ENCODE data around the gene CLDN5. TPM values are rescaled to one million over a fixed set of nuclear protein-coding genes. Genes with fewer than 3 reads are reported as not detected.

The CLDN5 gene
- polyA plus RNA-seq, 3 donors = 33.8 to 49.0 (median 37.5) TPM

DNA sequence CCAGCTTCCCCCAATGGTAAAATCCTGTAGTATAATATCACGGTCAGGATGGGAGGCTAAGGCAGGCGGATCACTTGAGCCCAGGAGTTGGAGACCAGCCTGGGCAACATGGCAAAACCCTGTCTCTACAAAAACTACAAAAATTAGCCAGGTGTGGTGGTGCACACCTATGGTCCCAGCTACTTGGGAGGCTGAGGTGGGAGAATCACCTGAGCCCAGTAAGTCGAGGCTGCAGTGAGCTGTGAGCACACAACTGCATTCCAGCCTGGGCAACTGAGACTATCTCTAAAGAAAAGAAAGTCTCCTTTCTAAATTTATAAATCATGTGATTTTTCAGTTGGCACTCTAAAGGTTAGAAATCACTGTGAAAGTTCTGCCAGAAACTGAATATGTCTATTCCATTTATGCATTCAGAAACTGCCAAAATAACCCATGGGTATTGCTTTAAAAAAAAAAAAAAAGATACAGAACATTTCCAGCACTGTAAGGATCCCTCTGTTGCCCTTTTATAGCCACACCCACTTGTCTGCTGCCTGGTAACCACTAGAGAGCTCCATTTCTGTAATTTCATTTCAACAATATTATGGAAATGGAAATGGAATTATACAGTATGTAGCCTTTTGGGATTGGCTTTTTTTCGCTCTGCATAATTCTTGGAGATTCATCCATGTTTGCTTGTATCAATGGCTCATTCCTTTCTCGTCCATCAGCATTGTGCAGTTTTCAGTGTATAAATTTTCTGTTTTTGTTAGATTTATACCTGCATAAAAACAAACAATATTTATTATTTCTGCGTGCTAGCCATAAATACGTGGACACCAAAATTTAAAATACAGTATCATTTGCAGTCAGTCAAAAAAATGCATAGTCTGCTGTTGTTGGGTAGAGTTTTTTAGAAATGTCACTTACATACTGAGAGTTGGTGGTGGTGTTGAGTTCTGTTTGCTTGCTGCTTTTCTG lies 35.0 kb downstream of the CLDN5 start:
- no peak for DNase-seq

GRCh38 chr22:19488285-19488684 lies 35.9 kb downstream of the CLDN5 start:
- no peak for DNase-seq

DNA sequence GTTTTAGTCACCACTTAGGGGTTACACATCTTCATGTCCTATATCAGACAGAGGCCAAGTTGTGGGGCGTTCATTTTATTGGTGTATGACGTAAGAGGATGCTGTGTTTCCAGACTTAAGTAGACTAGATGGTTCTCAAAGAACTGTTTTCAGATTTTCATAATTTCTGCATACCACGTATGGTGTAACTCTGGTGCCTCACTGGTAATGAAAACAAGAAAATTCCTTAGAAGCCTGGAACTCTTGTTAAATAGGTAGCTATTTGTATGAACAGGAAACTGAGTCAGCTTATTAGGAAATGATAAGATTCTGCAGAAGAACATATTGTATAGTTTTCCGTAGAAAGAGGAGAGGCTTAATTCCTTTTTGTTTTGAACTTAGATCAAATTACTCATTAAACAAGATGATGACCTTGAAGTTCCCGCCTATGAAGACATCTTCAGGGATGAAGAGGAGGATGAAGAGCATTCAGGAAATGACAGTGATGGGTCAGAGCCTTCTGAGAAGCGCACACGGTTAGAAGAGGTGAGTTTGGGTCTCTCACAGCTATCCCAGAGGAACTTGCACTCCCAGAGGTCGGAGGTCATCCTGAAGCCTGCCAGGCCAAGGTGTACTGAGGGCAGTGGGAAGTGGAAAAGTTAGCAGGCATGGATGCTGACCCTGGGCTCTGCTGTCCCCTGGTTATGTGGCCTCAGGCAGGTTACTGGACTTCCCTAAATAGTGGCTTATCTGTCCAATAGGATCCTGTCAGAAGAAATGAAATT lies 40.5 kb downstream of the CLDN5 start:
- no peak for DNase-seq

GRCh38 chr22:19482297-19482696 lies 41.9 kb downstream of the CLDN5 start:
- DNase-seq = no peak

DNA sequence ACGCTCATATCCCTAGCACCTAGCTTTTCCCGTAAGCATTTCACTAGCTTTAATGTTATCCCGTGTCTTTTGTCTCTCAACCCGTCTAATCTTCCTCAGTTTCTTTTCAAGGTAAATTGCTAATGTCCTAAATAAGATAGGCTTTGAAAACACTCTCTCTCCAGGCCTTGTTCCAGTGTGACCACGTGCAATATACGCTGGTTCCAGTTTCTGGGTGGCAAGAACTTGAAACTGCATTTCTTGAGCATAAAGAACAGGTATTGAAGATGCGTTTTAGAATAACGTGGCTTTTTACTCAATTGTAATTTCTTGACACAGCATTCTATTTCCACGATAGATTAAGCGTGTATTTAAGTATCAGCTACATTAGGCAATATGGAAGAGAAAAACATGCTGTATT lies 43.4 kb downstream of the CLDN5 start:
- DNase-seq = no peak

DNA sequence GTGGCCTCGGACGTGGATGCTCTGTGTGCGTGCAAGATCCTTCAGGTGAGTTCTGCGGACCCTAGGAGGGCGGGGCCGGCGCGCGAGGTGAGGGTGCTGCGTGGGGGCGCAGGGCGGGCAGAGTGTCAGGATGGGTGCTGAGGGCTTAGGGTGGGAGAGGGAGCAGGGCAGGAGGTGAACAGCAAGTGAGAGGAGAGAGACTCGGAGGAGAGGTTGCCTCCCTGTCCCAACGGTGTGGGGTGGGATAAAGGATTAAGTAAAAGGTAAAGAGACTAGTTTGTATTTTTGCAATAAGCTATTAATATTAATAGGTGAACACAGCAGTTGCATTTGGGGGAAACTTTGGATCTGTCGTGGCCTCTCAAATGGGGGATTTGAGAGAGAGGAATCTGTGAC lies 44.0 kb downstream of the CLDN5 start:
- no peak for DNase-seq

DNA sequence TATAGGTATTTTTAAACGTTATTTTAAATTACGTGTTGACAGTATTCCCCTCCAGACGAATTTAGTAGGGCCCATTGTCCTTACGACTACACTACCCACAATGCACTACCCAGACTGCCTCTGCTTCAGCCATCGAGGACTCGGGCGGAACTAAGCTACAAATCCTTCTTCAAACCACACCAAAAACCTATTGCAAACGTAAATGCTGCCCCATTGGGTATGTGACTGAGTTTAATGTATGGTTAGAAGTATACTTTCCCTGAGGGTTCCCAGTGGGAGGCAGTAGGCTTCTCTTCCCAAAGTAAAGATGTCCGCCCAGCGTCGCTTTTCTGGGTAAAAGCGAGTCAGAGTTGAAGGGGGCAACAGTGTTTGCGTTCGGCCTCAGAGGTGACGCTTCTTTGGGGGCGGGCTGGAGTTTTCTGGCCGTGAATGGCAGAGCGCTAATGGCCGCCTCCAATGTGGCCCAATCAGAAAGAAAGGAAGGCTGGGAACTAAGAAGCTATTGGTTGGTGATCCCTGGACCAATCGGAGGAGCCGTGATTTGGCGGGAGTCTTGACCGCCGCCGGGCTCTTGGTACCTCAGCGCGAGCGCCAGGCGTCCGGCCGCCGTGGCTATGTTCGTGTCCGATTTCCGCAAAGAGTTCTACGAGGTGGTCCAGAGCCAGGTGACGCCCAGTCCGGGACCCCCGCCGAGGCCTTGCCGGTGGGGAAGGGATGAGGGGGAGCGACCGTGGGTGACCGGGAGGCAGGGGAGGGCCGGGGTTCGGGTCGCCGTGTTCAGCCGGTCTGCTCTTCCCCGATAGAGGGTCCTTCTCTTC lies 44.6 kb downstream of the CLDN5 start, which contains the start of gene CDC45:
Gene CDC45 (plus strand): TSS at position 566 of the 818 bp plus-strand sequence. CDS start 49 bp downstream, at position 615.
- DNase-seq = peak; percentile 99

GRCh38 chr22:19478901-19479354 lies 45.3 kb downstream of the CLDN5 start, which contains the start of gene UFD1:
Gene UFD1 (minus strand): TSS chr22:19479193. CDS start chr22:19479085, 108 bp downstream.
- DNase-seq = peak; percentile 85

GRCh38 chr22:19478045-19478900 lies 45.9 kb downstream of the CLDN5 start:
- no peak for DNase-seq

DNA sequence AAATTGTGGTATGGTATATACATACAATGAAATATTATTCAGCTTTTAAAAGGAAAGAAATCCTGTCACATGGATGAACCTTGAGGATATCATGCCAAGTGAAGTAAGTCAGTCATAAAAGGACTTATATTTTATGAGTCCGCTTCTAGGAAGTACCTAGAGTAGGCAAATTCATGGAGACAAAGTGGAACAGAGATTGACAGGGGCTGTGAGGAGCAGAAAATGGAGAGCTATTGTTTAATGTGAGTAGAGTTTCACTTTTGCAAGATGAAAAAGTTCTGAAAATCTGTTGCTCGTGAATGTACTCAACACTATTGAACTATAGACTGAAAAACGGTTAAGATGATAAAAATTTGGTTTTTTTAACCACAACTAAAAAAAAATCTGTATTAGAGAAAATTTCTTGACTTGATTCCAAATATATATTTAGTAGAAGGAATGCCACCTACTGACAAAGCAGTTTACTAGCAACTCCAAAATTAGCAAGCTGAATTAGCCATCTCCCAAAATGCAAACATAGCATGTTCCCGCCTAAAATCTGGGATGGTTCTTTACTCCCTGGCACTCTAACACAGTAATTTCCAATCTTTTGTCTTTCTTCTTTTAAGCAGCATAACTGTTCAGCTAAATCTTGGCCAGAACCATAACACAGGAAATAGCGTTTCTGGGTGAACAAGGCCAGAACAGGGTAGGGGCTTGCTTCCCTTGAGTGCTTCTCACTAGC lies 46.7 kb downstream of the CLDN5 start:
- no peak for DNase-seq

- DNase-seq = no peak
These were observed 48.2 kb downstream of the CLDN5 start for GRCh38 chr22:19476023-19476422.

- no peak for DNase-seq
These were observed 50.6 kb downstream of the CLDN5 start for GRCh38 chr22:19473578-19473977.

Other genes starting within 250 kb of the CLDN5 start
- gene CLTCL1, start 232.7 kb downstream of the CLDN5 start, polyA plus RNA-seq (ENCODE audit: insufficient read length in 3 of 3) = 1 to 10 TPM; 4.8 to 8.4 (median 5.4) TPM
- gene HIRA, start 92.7 kb downstream of the CLDN5 start, polyA plus RNA-seq (ENCODE audit: insufficient read length in 3 of 3) = 10 to 100 TPM; 35.7 to 37.1 (median 36.0) TPM
- 10 to 100 TPM; 43.7 to 44.8 (median 43.8) TPM for gene MRPL40, start 91.9 kb downstream of the CLDN5 start, polyA plus RNA-seq (ENCODE audit: insufficient read length in 3 of 3)
- gene C22orf39, start 76.7 kb downstream of the CLDN5 start, polyA plus RNA-seq (ENCODE audit: insufficient read length in 3 of 3) = 10 to 100 TPM; 38.4 to 42.0 (median 40.4) TPM
- gene UFD1, start 45.2 kb downstream of the CLDN5 start, polyA plus RNA-seq (ENCODE audit: insufficient read length in 3 of 3) = 10 to 100 TPM; 64.1 to 69.2 (median 65.7) TPM
- 10 to 100 TPM; 18.1 to 19.6 (median 18.7) TPM for gene CDC45, start 44.5 kb downstream of the CLDN5 start, polyA plus RNA-seq (ENCODE audit: insufficient read length in 3 of 3)
- 10 to 100 TPM; 27.2 to 36.3 (median 34.6) TPM for gene SEPTIN5, start 190.1 kb upstream of the CLDN5 start, polyA plus RNA-seq (ENCODE audit: insufficient read length in 3 of 3)
- 1 to 10 TPM; 1.1 to 6.4 (median 4.8) TPM for gene GP1BB, start 199.1 kb upstream of the CLDN5 start, polyA plus RNA-seq (ENCODE audit: insufficient read length in 3 of 3)
- gene TBX1, start 236.4 kb upstream of the CLDN5 start, polyA plus RNA-seq (ENCODE audit: insufficient read length in 3 of 3) = 1 to 10 TPM in 1 of 3 donors, under 1 TPM in 2; 0.53 to 1.1 (median 0.64) TPM